ENCODE results near the gene FAM13B.
"Not testable (repeated sequence)": the region's sequence is repeated elsewhere in the genome, so short reads cannot be mapped to it uniquely, and the experiment has no call there.

FAM13B gene

DNA sequence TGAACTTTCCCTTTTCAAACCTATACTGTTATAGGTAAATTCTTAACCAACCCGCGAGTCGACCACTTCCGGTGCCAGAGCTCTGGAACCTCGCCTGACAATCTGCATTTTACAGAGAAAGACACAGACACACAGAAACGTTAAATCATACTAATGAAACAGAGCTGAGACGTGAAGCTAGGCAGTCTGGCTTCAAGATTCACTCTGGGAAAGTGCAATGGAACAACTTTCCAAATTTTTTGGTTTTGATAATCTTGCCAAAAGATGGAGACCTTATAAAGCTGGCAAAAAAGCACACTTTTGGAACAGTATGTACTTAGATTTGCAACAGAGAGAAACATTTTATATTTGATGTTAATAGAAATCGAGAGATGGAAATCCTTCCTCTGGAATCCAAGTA lies 35.1 kb upstream of the FAM13B start:
- TF ChIP-seq CTCF (IDR thresholded peaks at IDR 0.05; ENCODE audit: insufficient read depth, low read depth, low read length, missing control alignments) = no peak
- no peak overlapping the region for H3K4me3 ChIP-seq (ENCODE audit: low read depth, low read length)
- DNase-seq (ENCODE audit: low read depth) = no peak

DNA sequence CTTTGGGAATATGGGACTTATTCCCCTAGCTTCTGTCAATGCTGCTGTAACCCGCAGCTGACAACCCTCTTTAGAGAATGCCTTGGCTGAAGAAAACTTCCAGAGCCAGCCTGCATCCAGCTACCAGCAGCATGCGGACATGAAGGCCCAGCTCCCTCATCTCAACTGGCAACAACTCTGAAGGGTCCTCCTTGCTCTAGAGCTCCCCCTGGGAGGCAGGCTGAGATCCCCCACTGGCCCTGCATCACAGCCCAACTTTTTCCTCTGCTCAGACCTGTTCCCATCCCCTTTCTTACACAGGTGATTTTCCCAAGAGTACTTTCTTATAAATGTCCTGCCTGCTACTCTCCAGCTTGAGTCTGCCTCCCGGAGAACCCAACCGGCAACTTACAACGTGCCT lies 32.2 kb upstream of the FAM13B start:
- no peak overlapping the region for H3K4me3 ChIP-seq (ENCODE audit: low read depth, low read length)
- peak; percentile 59 for TF ChIP-seq CTCF (IDR thresholded peaks at IDR 0.05; ENCODE audit: insufficient read depth, low read depth, low read length, missing control alignments)
- DNase-seq (ENCODE audit: low read depth) = peak; percentile 41

DNA sequence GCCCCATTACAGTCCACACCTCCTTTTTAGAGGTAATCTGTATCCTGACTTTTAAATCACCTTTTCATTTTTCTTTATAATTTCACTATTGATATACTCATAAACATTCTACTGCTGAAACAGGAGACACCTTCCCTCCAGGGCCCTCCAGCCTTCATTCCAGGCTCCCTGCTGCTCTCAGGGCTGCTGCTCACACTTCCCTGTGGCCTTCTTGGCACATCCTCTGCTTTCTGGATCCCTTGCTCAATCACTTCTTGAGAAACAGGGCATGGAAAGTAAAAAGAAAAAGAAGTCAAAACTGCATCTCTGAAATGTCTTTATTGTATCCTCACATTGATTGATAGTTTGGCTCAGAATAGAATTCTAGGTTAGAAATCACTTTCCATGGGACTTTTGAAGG lies 31.6 kb upstream of the FAM13B start:
- TF ChIP-seq CTCF (IDR thresholded peaks at IDR 0.05; ENCODE audit: insufficient read depth, low read depth, low read length, missing control alignments) = no peak
- H3K4me3 ChIP-seq (ENCODE audit: low read depth, low read length) = no peak overlapping the region
- no peak for DNase-seq (ENCODE audit: low read depth)

GRCh38 chr5:138054847-138055558 lies 22.1 kb upstream of the FAM13B start:
- no peak overlapping the region for H3K4me3 ChIP-seq (ENCODE audit: low read depth, low read length)
- no peak for DNase-seq (ENCODE audit: low read depth)
- no peak for TF ChIP-seq CTCF (IDR thresholded peaks at IDR 0.05; ENCODE audit: insufficient read depth, low read depth, low read length, missing control alignments)

DNA sequence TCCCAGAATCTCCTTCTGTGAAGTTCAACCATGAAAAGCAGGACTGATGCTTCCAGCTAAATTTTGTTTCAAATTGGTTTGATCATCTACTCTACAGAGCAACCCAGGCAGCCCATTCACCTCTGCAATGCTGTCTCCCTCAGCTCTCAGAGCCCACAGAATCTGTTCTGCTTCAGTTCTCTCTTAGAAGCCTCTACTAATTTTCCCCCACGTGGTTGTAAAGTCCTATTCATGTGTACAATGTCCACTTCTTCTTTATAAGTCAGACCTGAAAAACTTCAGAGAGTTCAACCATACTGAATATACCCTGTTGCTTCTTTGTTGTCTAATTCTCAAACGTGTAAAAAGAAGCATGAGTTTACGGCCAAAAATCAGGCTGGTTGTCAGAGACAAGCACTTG lies 21.3 kb upstream of the FAM13B start:
- no peak for DNase-seq (ENCODE audit: low read depth)
- no peak overlapping the region for H3K4me3 ChIP-seq (ENCODE audit: low read depth, low read length)
- TF ChIP-seq CTCF (IDR thresholded peaks at IDR 0.05; ENCODE audit: insufficient read depth, low read depth, low read length, missing control alignments) = no peak

GRCh38 chr5:138053554-138053953 lies 20.7 kb upstream of the FAM13B start:
- TF ChIP-seq CTCF (IDR thresholded peaks at IDR 0.05; ENCODE audit: insufficient read depth, low read depth, low read length, missing control alignments) = no peak
- no peak overlapping the region for H3K4me3 ChIP-seq (ENCODE audit: low read depth, low read length)
- DNase-seq (ENCODE audit: low read depth) = no peak

DNA sequence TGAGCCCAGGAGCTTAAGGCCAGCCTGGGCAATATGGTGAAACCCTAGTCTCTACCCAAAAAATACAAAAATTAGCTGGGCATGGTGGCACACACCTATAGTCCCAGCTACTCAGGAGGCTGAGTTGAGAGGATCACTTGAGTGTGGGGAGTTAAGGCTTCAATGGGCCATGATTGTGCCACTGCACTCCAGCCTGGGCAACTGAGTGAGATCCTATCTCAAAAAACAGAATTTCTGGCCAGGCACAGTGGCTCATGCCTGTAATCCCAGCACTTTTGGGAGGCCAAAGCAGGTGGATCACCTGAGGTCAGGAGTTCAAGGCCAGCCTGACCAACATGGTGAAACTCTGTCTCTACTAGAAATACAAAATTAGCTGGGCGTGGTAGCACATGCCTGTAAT lies 19.8 kb upstream of the FAM13B start:
- H3K4me3 ChIP-seq (ENCODE audit: low read depth, low read length); DNase-seq (ENCODE audit: low read depth): not testable (repeated sequence)

Measured in GM12865 (cell line).